Measurements from ENCODE around the gene TTC21B. TPM values are rescaled to one million over a fixed set of nuclear protein-coding genes. Genes with fewer than 3 reads are reported as not detected.
A peak's percentile ranks its signal among the peaks of the same experiment; 100 is the strongest.
"Not testable (repeated sequence)": the region's sequence is repeated elsewhere in the genome, so short reads cannot be mapped to it uniquely, and the experiment has no call there.

TTC21B gene
- 1 to 10 TPM; 4.3 to 8.8 (median 7.8) TPM for polyA plus RNA-seq

- H3K4me3 Mint-ChIP-seq = peak within 1 kb of the TSS in 3 of 5 donors; percentile 40 to 67 (median 60)
- no peaks in the 10 kb centered on the region for H3K36me3 Mint-ChIP-seq
- H3K9me3 Mint-ChIP-seq = no peaks in the 10 kb centered on the region
- peaks cover 0 to 6% of the 10 kb centered on the region in 2 donors for H3K4me1 Mint-ChIP-seq
- DNase-seq = peak; percentile 92 to 93 (median 92)
- H3K27me3 Mint-ChIP-seq (ENCODE audit: low read depth in 3 of 3) = peaks cover 0 to 2% (median 0%) of the 10 kb centered on the region in 3 donors
- peak within 1 kb of the TSS in 2 of 6 donors; percentile 41 to 51 for H3K27ac Mint-ChIP-seq
Measured at GRCh38 chr2:165953655-165954606, at the start of gene TTC21B. Gene TTC21B (minus strand): TSS chr2:165953776. CDS start chr2:165953705, 71 bp downstream.

- no peak for DNase-seq
- Mint-ChIP-seq H3K27me3 (ENCODE audit: low read depth in 3 of 3) (peaks cover 0 to 5% (median 1%) of the 10 kb centered on the region in 3 donors), H3K36me3 (no peaks in the 10 kb centered on the region), H3K4me3 (no peak overlapping the region), H3K9me3 (no peaks in the 10 kb centered on the region), H3K27ac (no peak overlapping the region), H3K4me1 (no peaks in the 10 kb centered on the region)
Measured at GRCh38 chr2:166000401-166000800, 46.8 kb upstream of the TTC21B start.

- no peaks in the 10 kb centered on the region for H3K4me1 Mint-ChIP-seq
- H3K27ac Mint-ChIP-seq = no peak overlapping the region
- no peak overlapping the region for H3K4me3 Mint-ChIP-seq
Measured at GRCh38 chr2:165990846-165991245, 37.3 kb upstream of the TTC21B start.

GRCh38 chr2:165989851-165990250 lies 36.3 kb upstream of the TTC21B start:
- peaks cover 0 to 13% (median 3%) of the 10 kb centered on the region in 3 donors for H3K27me3 Mint-ChIP-seq (ENCODE audit: low read depth in 3 of 3)
- H3K4me1 Mint-ChIP-seq = no peaks in the 10 kb centered on the region
- no peak for DNase-seq
- H3K36me3 Mint-ChIP-seq = no peaks in the 10 kb centered on the region
- no peak overlapping the region for H3K4me3 Mint-ChIP-seq
- no peak overlapping the region for H3K27ac Mint-ChIP-seq
- H3K9me3 Mint-ChIP-seq = peaks cover 0 to 3% (median 0%) of the 10 kb centered on the region in 6 donors

More at GRCh38 chr2:165990846-165991245, 37.3 kb upstream of the TTC21B start:
- H3K9me3 Mint-ChIP-seq = peaks cover 0 to 3% (median 0%) of the 10 kb centered on the region in 6 donors
- no peaks in the 10 kb centered on the region for H3K36me3 Mint-ChIP-seq
- H3K27me3 Mint-ChIP-seq (ENCODE audit: low read depth in 3 of 3) = peaks cover 0 to 12% (median 5%) of the 10 kb centered on the region in 3 donors
- DNase-seq = no peak

- no peaks in the 10 kb centered on the region for H3K36me3 Mint-ChIP-seq
- no peak overlapping the region for H3K4me3 Mint-ChIP-seq
- DNase-seq = no peak
- H3K27me3 Mint-ChIP-seq (ENCODE audit: low read depth in 3 of 3) = peaks cover 2 to 9% (median 9%) of the 10 kb centered on the region in 3 donors
- no peaks in the 10 kb centered on the region for H3K4me1 Mint-ChIP-seq
- H3K9me3 Mint-ChIP-seq = peaks cover 0 to 5% (median 0%) of the 10 kb centered on the region in 6 donors
- no peak overlapping the region for H3K27ac Mint-ChIP-seq
Measured at GRCh38 chr2:165985120-165985519, 31.5 kb upstream of the TTC21B start.

- not testable (repeated sequence) for H3K36me3 Mint-ChIP-seq, DNase-seq, H3K27ac Mint-ChIP-seq, H3K4me3 Mint-ChIP-seq, H3K9me3 Mint-ChIP-seq, H3K4me1 Mint-ChIP-seq
- H3K27me3 Mint-ChIP-seq (ENCODE audit: low read depth in 3 of 3) = peaks cover 3 to 18% (median 4%) of the 10 kb centered on the region in 3 donors
Measured at GRCh38 chr2:165972161-165972560, 18.6 kb upstream of the TTC21B start.

GRCh38 chr2:165970663-165971062 lies 17.1 kb upstream of the TTC21B start:
- DNase-seq = no peak
- no peaks in the 10 kb centered on the region for H3K36me3 Mint-ChIP-seq

GRCh38 chr2:165969227-165969626 lies 15.7 kb upstream of the TTC21B start:
- Mint-ChIP-seq H3K27ac (no peak overlapping the region), H3K36me3 (no peaks in the 10 kb centered on the region), H3K4me3 (no peak overlapping the region)

More at GRCh38 chr2:165970663-165971062, 17.1 kb upstream of the TTC21B start:
- Mint-ChIP-seq H3K4me1 (no peaks in the 10 kb centered on the region), H3K4me3 (no peak overlapping the region), H3K27ac (no peak overlapping the region), H3K9me3 (no peaks in the 10 kb centered on the region), H3K27me3 (ENCODE audit: low read depth in 3 of 3) (peaks cover 2 to 20% (median 2%) of the 10 kb centered on the region in 3 donors)

GRCh38 chr2:165967746-165968145 lies 14.2 kb upstream of the TTC21B start:
- H3K27me3 Mint-ChIP-seq (ENCODE audit: low read depth in 3 of 3) = peaks cover 5 to 13% (median 6%) of the 10 kb centered on the region in 3 donors
- no peak for DNase-seq
- H3K27ac Mint-ChIP-seq = no peak overlapping the region
- H3K4me3 Mint-ChIP-seq = no peak overlapping the region
- H3K36me3 Mint-ChIP-seq = no peaks in the 10 kb centered on the region
- H3K9me3 Mint-ChIP-seq = no peaks in the 10 kb centered on the region
- no peaks in the 10 kb centered on the region for H3K4me1 Mint-ChIP-seq

More at GRCh38 chr2:165969227-165969626, 15.7 kb upstream of the TTC21B start:
- peaks cover 5 to 19% (median 6%) of the 10 kb centered on the region in 3 donors for H3K27me3 Mint-ChIP-seq (ENCODE audit: low read depth in 3 of 3)
- DNase-seq = no peak
- no peaks in the 10 kb centered on the region for H3K4me1 Mint-ChIP-seq
- no peaks in the 10 kb centered on the region for H3K9me3 Mint-ChIP-seq

GRCh38 chr2:165961818-165962217 lies 8.2 kb upstream of the TTC21B start:
- Mint-ChIP-seq H3K4me3 (no peak overlapping the region), H3K9me3 (no peaks in the 10 kb centered on the region), H3K4me1 (no peaks in the 10 kb centered on the region), H3K27ac (no peak overlapping the region), H3K27me3 (ENCODE audit: low read depth in 3 of 3) (peaks cover 4 to 9% (median 4%) of the 10 kb centered on the region in 3 donors), H3K36me3 (no peaks in the 10 kb centered on the region)
- no peak for DNase-seq

GRCh38 chr2:165959371-165959770 lies 5.8 kb upstream of the TTC21B start:
- Mint-ChIP-seq H3K27me3 (ENCODE audit: low read depth in 3 of 3) (peaks cover 1 to 4% (median 2%) of the 10 kb centered on the region in 3 donors), H3K27ac (no peak overlapping the region), H3K9me3 (no peaks in the 10 kb centered on the region), H3K4me1 (peaks cover 0 to 6% of the 10 kb centered on the region in 2 donors), H3K36me3 (no peaks in the 10 kb centered on the region), H3K4me3 (no peak overlapping the region)
- no peak for DNase-seq

- no peak for DNase-seq
- Mint-ChIP-seq H3K4me3 (no peak overlapping the region), H3K4me1 (peaks cover 0 to 6% of the 10 kb centered on the region in 2 donors), H3K36me3 (no peaks in the 10 kb centered on the region), H3K27me3 (ENCODE audit: low read depth in 3 of 3) (peaks cover 1 to 3% (median 2%) of the 10 kb centered on the region in 3 donors), H3K27ac (no peak overlapping the region), H3K9me3 (no peaks in the 10 kb centered on the region)
Measured at GRCh38 chr2:165958313-165958960, 4.9 kb upstream of the TTC21B start.

GRCh38 chr2:165957030-165957675 lies 3.6 kb upstream of the TTC21B start:
- Mint-ChIP-seq H3K9me3 (no peaks in the 10 kb centered on the region), H3K4me1 (peaks cover 0 to 6% of the 10 kb centered on the region in 2 donors), H3K27me3 (ENCODE audit: low read depth in 3 of 3) (peaks cover 1 to 3% (median 2%) of the 10 kb centered on the region in 3 donors), H3K27ac (no peak overlapping the region), H3K36me3 (no peaks in the 10 kb centered on the region), H3K4me3 (no peak overlapping the region)
- no peak for DNase-seq
